H7 (cell line): ENCODE measurements around the gene PROSER3. TPM values are rescaled to one million over a fixed set of nuclear protein-coding genes. Genes with fewer than 3 reads are reported as not detected.
A peak's percentile ranks its signal among the peaks of the same experiment; 100 is the strongest.
"Not testable (repeated sequence)": the region's sequence is repeated elsewhere in the genome, so short reads cannot be mapped to it uniquely, and the experiment has no call there.

Experiments
- DNase-seq: peaks from one replicate; pipeline ENCODE4 v3.0.0; 2012
- H3K27me3 ChIP-seq: 2 replicates; pipeline ENCODE4 v1.6.0; 2011; ENCODE audit warnings: mild to moderate bottlenecking, low read length; ENCODE audit not compliant: control insufficient read depth, insufficient read depth
- H3K36me3 ChIP-seq: replicated peaks from 2 replicates; pipeline ENCODE4 v1.5.1; 2011; ENCODE audit warnings: low read length; ENCODE audit not compliant: control insufficient read depth, insufficient read depth
- H3K4me3 ChIP-seq: 2 replicates; pipeline ENCODE4 v1.5.1; 2011; ENCODE audit warnings: low read depth, mild to moderate bottlenecking, control low read depth, low read length, moderate library complexity; ENCODE audit not compliant: insufficient read depth
- total RNA-seq: library from RNA; depleted of rRNA; stranded (reverse); fragments of >200 nt; shearing (Covaris generic); gene quantifications from 2 replicates; pipeline ENCODE4 v1.2.3, GENCODE V29; 2014

Gene PROSER3
- total RNA-seq, 1 experiment from 2014 or later, result 6.8 TPM

DNA sequence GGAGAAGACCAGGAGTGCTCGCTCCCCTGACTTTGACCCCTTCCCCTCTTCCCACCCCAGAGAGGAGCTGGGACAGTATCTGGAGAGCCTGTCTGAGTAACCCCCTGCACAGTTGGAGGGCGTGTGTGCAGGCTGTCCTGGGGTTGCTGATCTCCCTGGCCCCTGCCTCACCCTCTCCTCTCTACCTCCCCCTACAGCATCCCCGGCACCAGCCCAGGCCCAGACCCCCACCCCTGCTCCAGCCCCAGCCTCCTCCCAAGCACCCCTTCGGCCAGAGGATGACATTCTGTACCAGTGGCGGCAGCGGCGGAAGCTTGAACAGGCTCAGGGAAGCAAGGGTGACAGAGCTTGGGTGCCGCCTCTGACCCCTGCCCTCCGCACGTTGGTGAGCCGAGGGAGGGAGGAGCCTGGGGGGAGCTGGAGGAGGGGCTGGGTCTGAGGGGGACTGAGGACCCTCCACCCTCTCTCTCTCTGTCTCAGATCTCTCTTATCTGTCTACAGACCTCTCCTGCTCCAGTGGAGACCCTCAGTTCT lies 8.7 kb downstream of the PROSER3 start:
- Histone ChIP-seq H3K36me3 (peaks cover 12% of the 10 kb centered on the region), H3K4me3 (no peak overlapping the region), H3K27me3 (no peaks in the 10 kb centered on the region)
- DNase-seq, result peak; percentile 60

DNA sequence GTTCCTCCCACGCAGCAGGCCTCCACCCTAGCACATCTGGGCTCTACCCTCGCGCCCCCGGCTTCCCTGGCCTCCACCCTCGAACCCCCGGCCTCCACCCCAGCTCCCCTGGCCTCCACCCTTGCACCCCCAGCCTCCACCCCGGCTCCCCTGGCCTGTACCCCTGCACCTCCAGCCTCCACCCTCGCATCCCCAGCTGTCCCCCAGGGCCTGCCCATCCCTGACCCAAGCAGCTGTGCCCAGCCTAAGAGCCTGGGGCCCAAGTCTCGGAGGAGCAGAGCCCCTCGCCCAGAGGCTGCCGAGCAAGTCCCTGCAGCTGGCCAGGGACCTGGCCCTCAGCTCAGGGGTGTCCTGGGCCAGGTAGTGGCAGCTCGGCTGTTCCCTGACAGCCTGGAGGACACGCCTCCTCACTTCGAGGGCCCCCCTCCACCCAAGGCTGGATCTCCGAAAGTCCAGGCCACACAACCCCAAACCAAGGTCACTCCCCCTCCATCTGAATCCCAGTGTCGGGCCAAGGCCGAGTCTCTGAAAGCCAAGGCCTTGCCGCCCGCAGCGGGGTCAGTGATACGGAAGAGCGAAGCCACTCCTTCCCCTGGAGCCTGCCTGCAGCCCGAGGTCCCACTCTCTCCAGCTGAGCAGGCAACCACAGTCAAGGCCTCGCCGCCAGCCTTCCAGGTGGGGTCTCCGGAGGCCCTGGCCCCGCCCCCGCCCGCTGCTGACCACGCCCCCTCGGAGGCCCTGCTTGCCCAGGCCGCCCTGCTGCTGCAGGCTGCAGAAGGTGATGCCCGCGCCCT lies 9.5 kb downstream of the PROSER3 start:
- H3K4me3 ChIP-seq, result no peak overlapping the region
- no peaks in the 10 kb centered on the region for H3K27me3 ChIP-seq
- peaks cover 5% of the 10 kb centered on the region for H3K36me3 ChIP-seq
- peak; percentile 99 for DNase-seq

DNA sequence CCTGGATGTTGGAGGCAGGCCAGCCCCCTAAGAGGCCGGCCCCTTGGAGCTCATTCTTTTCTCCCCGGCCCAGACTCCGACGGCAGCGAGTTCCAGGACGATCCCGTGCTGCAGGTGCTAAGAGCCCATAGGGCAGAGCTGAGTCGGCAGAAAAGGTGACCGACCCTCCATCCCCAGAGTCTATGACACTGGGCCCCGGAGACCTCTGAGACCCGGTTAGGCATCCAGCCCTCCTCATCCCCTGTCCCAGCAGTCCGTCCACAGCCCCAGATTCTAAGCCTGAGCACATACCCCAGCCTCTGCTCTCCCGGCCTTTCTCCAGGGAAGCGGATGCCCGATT lies 10.1 kb downstream of the PROSER3 start:
- Histone ChIP-seq H3K36me3 (peaks cover 4% of the 10 kb centered on the region), H3K27me3 (no peaks in the 10 kb centered on the region), H3K4me3 (no peak overlapping the region)
- no peak for DNase-seq

DNA sequence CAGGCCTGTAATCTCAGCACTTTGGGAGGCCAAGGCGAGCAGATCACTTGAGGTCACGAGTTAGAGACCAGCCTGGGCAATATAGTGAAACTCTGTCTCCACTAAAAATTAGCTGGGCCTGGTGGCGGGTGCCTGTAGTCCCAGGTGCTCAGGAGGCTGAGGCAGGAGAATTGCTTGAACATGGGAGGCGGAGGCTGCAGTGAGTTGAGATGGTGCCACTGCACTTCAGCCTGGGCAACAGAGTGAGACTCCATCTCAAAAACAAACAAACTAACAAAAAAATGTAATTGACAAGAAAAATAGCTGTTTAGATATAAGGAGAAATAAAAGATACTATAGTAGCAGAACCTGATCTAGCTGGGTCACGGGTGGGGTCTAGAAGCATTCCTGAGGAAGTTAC lies 14.4 kb downstream of the PROSER3 start:
- H3K4me3 ChIP-seq, DNase-seq, H3K36me3 ChIP-seq: not testable (repeated sequence)
- H3K27me3 ChIP-seq, result peaks cover 12% of the 10 kb centered on the region

DNA sequence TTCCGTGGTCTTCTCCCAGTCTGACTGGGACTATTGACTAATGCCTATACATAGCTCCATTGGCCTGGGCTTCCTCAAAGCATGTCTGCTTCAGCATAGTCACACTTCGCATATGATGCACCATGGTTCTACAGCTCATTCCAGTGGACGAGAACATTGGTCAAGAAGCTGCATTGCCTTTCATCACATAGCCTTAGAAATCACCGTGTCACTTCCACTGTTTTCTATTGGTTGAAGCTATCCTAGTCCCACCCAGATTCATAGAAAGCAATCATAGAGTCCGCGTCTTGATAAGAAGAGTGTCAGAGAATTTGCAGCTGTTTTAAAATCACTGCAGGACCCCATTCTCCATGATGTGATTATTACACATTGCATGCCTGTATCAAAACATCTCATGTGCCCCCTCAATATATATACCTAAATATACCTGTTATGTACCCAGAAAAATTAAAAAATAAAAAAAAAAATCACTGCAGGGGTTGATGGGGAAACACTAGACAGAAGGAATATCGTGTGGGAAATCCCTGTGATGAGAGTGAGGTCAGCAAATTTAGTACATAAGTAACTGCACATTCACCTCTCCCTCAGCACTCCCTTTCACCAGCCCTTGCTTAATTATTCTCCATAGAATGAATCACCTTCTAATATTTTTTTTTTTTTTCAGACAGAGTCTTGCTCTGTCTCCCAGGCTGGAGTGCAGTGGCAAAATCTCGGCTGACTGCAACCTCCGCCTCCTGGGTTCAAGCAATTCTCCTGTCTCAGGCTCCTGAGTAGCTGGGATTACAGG lies 15.2 kb downstream of the PROSER3 start:
- H3K4me3 ChIP-seq, result no peak overlapping the region
- H3K27me3 ChIP-seq, result peaks cover 17% of the 10 kb centered on the region
- H3K36me3 ChIP-seq, result no peaks in the 10 kb centered on the region; the same call in 1 of the 2 replicates
- DNase-seq, result no peak

DNA sequence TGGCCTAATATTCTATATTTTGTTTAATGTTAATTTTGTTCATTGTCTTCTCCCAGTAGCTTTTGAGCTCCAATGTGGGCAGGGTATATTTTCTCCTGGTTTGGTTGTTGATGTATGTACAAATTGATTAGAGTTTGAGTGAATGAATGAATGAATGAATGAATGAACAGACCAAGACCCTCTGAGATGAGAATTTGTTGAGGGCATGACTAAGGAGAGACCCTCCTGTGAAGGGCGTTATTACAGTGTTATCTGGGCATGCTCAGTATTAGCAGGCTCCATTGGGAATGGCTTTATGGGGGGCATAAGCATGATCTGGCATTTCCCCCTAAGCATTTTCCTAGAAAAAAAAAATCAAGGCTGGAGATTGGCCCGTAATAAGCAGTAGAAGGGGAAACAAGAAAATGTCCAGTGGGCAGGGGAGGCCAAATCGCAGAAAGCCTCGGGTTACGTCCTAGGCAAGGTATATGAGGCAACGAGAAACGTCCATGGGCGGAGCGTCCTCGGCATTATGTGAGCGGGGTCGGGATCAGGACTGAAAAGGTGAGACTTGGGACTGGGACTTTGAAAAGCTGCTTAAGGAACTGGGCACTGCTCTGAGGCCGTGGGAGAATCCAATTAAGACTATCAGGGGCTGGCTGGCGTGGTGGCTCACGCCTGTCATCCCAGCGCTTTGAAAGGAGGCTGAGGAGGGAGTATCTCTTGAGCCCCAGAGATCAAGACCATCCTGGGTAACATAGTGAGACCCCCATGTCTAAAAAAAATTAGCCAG lies 16.5 kb downstream of the PROSER3 start:
- H3K27me3 ChIP-seq, result peaks cover 17% of the 10 kb centered on the region
- H3K4me3 ChIP-seq, result no peak overlapping the region
- DNase-seq, result no peak
- H3K36me3 ChIP-seq, result no peaks in the 10 kb centered on the region

DNA sequence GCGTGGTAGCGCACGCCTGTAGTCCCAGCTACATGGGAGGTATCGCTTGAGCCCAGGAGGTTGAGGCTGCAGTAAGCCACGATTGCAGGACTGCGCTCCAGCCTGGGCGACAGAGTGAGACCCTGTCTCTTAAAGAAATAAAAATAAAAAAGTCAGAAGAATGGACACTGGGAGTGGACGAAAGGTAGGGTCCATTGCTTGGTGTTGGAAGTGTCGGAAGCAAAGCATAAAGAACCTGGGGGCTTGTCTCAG lies 17.0 kb downstream of the PROSER3 start:
- H3K36me3 ChIP-seq, result no peaks in the 10 kb centered on the region
- H3K27me3 ChIP-seq, result peaks cover 17% of the 10 kb centered on the region
- no peak overlapping the region for H3K4me3 ChIP-seq
- DNase-seq, result no peak

DNA sequence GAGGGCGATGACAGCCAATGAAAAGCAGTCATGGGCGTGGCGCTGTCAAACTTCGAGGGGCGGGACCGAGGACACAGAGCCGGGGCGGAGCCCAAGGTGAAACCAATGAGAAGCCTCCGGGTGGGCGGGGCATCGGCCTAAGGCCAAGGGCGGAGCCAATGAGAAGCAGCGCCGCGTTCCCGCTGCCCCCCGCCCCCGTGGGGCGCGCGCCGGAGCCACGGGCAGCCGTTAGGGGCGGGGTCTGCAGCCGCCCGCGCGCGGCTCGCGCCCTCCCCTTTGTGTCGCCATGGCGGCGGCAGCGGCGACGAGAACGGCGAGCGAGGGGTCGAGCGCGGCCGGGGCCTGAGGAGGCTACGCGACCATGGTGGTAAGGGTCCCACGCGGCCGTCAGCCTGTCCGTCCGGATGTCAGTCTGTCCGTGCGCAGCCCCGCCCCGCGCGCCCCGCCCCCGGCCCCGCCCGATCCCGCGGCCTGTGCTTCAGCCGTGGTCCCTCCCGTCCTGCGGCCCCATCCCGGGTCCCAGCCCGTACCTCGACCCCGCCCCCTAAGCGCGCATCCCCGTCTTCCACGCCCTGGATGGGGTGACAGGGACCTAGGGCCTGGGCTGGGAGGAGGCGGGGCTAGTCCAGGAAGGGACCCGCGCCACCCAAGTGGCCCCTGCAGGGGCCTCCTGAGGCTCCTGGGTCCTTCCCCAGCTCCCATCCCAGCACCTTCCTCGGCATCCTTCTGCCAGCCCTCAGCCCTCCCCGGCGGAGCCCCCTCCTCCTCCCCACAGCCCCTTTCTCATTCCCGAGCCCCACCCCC lies 17.5 kb downstream of the PROSER3 start, which contains the start of gene ARHGAP33:
Gene ARHGAP33, plus strand, starts transcription at position 267 of the 804 bp plus-strand sequence. Its CDS starts 95 bp downstream, at position 362.
- peak; percentile 99 for DNase-seq
- peak within 1 kb of the TSS; percentile 64 for H3K4me3 ChIP-seq
- no peaks in the 10 kb centered on the region for H3K36me3 ChIP-seq
- peaks cover 17% of the 10 kb centered on the region for H3K27me3 ChIP-seq

DNA sequence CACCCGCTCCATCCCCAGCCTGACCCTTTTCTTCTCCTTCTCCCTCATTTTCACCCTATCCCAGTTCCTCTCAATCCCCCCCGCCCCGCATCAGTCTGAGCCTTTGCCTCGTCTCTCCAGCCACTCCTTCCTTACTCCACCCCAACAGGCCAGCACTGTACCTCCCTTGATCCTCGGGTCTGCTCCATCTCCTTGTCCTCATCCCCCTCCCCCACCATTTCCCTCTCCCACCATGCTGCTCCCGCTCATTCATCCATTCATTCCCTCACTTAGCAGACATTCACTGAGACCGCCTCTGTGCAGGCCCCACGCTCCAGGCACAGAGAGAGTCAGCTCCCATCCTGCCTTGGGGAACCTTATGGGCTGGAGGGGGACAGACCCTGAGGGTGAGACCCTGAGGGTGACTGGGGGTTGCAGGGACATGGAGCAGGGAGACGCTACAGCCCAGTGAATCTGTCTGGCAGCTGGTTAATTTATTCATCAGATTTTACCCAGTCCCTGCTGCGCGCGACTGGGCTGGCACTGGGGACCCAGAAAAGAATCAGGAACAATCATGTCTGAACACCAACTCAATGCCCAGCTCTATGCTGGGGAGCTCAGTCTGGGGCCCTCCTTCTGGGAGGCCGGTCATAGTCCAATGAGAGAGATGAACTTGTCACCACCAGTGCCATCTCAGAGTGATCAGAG lies 18.3 kb downstream of the PROSER3 start:
- DNase-seq, result no peak
- Histone ChIP-seq H3K4me3 (peak overlapping the region; percentile 64), H3K27me3 (peaks cover 17% of the 10 kb centered on the region), H3K36me3 (no peaks in the 10 kb centered on the region)

DNA sequence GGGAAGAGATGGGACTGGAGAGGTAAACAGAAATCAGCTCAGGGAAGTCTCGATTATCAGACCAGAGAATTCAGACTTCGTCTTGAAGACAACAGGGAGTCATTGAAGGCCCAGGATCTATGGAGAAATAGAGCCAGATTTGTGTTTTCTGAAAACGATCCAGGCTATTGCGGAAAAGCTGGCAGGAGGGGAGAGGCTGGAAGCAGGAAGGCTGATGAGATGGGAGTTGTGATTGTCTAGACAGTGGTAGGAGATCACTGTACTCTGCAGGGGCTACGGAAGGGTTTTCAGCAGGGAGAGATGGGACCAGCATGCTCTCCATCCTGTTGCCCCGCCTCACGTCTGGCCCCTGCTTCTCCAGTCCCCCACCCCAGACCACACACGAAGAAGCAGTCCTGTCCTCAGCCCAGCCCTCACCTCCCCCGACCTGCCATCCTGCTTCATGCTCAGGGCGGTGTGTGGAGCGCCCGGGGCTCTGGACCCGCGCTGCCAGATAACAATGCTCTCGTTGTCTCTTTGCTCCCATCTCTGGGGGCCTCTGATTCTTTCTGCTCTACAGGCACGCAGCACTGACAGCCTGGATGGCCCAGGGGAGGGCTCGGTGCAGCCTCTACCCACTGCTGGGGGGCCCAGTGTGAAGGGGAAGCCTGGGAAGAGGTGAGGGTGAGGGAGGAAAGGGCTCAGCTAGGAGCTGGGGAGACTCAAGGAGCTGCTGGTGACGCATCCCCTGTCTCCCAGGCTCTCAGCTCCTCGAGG lies 19.3 kb downstream of the PROSER3 start:
- Histone ChIP-seq H3K4me3 (no peak overlapping the region), H3K27me3 (peaks cover 17% of the 10 kb centered on the region), H3K36me3 (no peaks in the 10 kb centered on the region)
- peak; percentile 85 for DNase-seq

DNA sequence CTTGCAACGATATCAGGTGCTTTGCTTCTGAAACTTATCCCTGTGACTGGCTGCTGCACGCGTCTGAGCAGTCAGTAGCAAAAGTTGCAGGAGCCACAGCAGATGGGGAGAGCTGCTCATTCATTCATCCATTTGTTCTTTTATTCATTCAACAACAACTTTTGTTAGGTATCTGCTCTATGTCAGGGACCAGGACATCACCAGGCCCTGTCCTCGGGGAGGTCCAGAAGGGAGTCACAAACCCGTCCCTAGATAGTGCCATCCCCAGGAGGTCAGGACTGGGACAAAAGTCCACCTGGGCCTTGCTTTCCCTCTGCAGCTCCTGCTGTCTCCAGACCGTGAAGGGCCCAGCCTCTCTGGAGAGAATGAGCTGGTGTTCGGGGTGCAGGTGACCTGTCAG lies 20.0 kb downstream of the PROSER3 start:
- H3K36me3 ChIP-seq, result no peaks in the 10 kb centered on the region
- H3K27me3 ChIP-seq, result peaks cover 17% of the 10 kb centered on the region
- H3K4me3 ChIP-seq, result no peak overlapping the region
- no peak for DNase-seq

DNA sequence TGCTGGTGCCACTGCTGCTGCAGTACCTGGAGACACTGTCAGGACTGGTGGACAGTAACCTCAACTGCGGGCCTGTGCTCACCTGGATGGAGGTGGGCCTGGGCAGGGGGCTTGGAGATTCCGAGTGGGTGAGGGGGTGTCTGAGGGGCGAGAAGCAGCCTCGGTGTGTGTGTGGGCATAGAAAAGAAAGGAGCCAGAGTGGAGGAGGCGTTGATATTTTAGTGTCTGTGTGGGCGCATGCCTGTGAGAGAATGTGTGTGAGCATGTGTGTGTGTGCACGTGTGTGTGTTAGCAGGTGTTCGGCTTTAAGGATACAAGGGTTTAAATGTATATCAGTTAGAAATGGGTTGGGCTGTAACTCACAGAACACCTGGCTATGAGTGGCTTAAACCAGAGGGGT lies 21.1 kb downstream of the PROSER3 start:
- DNase-seq, result no peak
- no peak overlapping the region for H3K4me3 ChIP-seq
- H3K27me3 ChIP-seq, result peaks cover 17% of the 10 kb centered on the region
- H3K36me3 ChIP-seq, result no peaks in the 10 kb centered on the region

DNA sequence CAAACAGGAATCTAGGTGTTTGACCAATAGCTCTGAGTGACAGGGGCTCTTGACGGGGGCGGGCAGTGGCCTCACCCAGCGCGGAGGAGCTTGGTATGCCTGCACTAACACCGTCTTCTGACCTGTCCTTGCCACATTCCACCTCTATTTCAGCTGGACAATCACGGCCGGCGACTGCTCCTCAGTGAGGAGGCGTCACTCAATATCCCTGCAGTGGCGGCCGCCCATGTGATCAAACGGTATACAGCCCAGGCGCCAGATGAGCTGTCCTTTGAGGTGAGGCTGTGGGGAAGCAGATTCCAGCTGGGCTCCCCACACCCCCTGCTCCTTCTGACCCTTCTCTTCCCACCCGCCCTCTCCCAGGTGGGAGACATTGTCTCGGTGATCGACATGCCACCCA lies 22.1 kb downstream of the PROSER3 start:
- no peak overlapping the region for H3K4me3 ChIP-seq
- DNase-seq, result no peak
- H3K27me3 ChIP-seq, result peaks cover 19% of the 10 kb centered on the region
- no peaks in the 10 kb centered on the region for H3K36me3 ChIP-seq
